Activated CD4-positive, alpha-beta T cell treated with anti-CD3 and anti-CD28 coated beads, Interleukin-2, amount 50 U/mL, for 1 hour (primary cell): Measurements from ENCODE around the gene CACNB4.
"Not testable (repeated sequence)": the region's sequence is repeated elsewhere in the genome, so short reads cannot be mapped to it uniquely, and the experiment has no call there.

Experiments used
- DNase-seq: peaks from one replicate; pipeline ENCODE4 v3.0.0-alpha.2; 2020

CACNB4 gene

DNA sequence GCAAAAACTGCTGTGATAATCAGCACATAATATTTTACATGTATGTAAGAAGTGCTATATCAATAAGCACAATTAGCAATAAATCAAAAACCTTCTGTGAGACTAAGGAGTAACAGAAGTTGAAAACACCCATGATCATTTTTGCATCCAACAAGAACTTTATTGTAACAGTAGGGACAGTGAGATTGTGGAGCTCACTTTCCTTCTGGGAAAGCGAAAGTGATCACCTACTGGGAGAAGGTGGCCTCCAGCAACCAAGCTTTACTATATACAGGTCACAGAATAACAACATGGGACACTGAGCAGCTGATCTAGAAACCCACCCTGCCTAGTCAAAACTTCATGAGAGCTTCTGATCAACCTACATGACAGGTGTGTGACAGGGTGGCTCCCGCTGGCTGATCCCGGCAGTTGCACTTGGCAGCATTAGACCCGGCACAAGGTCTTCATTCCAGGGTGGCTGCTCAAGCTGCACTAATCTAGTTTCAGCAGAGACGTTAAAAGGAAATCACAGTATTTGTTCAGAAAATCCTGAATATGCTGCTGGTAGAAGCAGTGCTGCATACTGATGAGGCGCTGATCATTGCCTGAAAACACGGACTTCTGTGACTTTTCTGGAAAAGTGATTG lies 207.2 kb downstream of the CACNB4 start:
- no peak for DNase-seq

DNA sequence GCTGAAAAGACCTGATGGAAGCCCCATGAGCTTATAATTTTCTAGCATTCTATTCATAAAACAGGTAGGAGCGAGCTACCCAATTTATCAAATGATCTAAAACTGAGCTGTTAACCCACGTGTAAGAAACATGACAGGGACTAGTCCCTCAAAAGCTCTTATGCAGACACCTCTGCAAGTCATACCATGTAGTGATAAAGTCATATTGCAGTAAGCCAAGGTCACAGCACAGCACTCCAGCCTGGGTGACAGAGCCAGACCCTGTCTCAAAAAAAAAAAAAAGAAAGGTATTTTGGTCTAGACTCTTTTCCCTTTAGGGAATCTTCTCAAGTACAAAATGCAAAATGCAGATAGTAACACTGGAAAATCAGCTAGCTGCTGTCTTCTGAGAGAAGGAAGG lies 211.7 kb downstream of the CACNB4 start:
- no peak for DNase-seq

DNA sequence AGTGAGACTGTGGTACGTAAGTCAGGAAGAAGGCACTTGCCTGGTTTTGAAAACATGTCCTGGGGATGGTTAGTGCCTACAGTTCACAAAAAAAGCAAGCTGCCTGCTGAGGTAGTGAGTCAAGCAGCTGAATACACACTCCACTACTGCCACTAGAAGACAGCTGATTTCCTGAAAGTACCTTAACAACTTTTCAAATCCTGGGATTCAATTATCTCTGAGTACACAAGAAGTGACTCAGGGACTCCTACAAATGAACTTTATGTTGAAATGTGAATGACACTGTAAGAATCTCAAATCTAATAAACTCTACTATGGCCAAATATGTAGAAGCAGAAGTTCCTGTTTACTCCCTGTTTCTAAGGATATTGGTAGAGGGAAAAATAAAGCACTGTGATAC lies 212.6 kb downstream of the CACNB4 start:
- no peak for DNase-seq

DNA sequence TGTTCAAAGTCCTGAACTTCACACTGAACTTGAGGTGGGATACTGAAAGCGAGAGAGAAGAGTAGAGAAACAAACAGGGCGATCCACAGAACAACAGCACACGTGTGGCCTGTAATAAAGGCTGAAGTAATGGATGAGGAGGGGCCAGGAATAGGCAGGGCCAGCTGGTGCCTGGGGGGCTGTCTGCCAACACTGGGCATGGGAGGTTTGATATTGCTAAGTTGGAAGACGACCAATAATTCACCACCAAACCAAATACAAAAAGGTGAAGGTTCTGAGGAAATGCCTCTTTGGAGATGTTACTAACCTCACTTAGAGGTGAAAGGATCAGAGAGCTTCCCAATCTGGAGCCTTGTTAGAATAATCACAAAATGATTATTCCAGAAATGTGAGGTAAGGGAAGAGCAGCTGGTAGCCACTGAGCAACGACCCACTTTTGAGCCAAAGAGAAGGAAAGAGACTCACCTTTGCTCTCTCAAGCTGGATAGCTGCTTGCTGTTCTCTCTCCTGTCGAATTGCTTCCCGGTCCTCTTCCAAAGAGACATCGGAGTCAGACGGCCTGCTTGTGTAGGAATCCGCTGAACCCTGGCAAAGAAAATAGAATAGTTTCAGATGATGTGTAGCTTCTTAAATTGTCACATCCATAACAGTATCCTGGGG lies 215.9 kb downstream of the CACNB4 start:
- no peak for DNase-seq

DNA sequence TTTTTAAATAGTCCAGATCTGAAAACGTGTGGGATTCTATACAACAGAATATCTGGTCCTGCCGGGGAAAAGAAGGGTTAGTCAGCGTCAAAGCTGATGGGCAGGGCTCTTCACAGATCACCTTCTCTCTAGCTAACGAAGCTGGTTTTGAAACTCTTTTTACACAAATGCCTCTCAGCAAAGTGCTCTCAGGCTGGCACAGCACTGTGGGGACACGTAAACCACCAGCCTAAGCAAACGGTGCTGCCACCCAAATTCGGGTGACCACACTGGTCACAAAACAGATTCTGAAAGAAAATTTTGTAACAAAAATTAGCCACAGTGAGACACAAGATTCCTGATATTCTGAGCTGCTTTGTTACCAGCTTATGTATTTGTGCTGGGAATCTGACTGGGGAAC lies 217.5 kb downstream of the CACNB4 start:
- DNase-seq: no peak

DNA sequence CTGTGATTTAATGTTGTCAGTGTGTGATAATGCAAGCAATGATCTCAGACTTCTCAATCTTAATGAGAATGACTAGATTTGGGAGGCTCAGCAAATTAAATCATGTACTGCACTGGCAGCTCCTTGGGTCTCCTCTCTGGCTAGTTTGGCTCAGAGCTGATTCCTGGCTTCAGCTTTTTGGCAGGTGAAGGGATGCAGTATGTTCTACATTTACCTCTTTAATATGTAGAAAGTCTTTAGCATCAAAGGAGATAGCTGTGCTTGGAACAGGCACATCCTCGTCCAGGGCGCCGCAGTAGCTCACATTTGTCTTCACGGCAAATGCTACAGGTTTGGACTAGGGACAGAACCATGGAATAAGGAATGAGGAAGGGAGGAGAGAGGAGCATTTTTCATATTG lies 218.3 kb downstream of the CACNB4 start:
- no peak for DNase-seq

DNA sequence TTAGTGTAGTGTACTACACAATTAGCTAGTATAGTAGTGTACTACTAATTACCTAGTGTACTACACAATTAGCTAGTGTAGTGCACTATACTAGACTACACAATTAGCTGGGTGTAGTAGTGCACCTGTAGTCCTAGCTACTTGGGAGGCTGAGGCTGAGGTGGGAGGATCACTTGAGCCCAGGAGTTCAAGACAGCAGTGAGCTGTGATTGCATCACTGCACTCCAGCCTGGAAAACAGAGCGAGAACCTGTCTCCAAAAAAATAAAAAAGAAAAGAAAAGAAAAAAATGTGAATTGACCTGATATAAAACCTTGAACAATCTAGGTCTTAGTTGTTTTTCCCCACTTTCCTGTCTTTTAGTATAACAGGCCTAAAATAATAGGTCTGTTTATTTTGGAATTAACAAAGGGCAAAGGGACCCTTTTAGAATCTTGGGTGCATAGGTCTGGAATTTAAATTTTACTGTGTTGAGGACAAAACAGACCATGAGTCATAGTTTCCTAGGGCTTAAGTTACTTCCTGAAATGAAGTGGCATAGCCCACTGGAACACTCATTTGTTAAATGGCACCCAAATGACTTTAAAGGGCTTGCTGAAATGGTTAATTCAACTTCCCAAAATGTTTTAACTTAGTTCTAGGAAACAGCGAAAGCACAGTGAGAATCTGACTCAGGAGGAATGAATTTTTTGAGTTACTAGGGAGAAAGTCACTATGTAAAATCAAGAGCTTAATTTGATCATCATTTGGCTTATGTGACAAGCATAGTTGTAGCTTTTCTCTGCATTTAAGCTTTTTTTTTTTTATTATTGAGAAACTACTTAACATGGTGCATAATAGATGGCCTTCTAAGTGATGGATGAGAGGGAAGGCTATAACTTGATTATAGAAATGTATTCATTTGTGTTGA lies 219.9 kb downstream of the CACNB4 start:
- no peak for DNase-seq

DNA sequence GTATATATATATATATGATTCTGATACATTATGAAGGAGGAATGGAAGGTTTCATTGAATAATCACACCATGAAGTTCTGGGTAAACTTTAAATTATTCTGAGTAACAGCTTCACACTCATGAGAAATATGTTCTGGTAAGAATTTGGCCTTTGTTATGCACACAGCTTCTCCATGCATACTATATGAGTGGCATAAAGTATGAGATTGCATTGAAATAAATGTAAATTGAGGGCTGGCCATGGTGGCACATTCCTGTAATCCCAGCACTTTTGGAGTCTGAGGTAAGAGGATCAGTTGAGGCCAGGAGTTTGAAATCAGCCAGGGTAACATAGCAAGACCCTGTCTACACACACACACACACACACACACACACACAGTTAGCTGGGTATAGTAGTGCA lies 220.6 kb downstream of the CACNB4 start:
- DNase-seq: no peak

DNA sequence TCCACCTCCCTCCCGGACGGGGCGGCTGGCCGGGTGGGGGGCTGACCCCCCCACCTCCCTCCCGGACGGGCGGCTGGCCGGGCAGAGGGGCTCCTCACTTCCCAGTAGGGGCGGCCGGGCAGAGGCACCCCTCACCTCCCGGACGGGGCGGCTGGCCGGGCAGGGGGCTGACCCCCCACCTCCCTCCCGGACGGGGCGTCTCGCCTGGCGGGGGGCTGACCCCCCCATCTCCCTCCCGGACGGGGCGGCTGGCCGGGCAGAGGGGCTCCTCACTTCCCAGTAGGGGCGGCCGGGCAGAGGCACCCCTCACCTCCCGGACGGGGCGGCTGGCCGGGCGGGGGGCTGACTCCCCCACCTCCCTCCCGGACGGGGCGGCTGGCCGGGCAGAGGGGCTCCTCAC lies 223.2 kb downstream of the CACNB4 start:
- DNase-seq: not testable (repeated sequence)

DNA sequence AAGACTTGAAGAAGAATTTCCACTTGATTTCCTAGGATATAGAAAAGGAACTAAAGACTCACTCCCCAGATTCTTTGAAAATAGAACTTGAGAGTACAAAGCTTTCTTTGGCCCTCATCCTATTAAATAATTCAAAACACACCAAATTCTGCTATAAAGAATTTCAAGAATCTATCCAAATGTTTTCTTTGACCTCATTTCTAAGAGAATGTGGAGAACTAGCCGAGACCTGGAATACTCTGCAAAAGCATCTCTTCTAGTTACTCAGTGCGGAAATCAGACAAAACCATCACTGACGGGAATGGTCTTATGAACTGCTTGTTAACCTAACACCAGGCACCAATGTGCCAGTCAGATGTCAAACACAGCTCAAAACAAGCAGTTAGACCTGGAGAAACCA lies 226.4 kb downstream of the CACNB4 start:
- no peak for DNase-seq

DNA sequence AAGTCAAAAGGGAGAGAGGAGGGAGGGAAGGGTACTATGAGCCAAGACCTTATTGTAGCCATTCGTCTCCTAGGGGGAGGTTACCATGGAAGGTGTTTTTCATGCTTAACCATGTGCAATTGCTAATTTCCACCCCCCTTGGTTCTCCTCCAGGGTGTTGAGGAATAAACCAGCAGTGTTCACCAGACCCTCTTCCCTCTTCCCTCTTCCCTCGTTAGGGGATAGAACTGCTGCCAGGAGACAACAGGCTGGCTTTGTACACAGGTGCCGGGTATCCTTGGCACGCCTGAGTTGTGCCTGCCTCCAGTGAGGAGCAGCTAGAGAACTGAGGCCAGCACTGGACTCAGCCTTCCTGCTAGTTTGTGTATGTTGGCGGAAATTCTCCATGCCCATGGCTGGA lies 229.6 kb downstream of the CACNB4 start:
- DNase-seq: no peak

DNA sequence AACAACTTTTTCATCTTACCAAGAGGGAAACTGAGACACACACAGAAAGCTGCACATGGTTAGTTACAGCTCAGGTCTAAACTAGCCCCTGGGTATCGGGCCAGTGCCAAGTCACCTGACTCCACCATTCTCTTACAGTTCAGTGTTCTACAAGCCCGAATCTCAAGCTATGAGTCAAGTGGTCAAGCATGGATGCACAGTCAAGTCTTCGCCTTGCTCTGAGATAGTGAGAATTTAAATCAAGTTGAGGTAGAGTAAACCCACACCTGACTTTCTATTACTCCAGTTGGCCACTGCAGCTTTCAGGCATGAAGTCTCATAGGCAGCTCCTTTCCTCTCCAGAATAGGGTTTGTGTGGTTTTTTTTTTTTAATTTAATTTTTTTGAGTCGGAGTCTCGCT lies 236.1 kb downstream of the CACNB4 start:
- DNase-seq: no peak

DNA sequence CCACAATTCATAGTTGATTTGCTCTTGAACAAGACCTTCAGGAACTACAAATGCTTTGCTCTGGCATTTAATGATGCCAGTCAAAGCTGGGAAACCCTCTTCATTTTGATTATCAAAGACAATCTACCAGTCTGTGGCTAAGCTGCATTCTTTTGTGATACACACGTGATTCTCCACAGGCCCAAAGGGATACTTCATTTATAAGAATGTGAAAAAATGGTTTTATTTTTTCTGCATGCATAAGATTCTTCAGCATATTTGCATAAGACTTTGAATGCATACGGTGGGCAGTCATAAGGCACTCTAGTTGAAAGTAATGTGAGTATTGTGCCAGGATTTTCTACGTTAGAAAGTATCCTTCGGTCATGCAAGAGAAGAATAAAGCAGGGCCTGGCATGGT lies 237.7 kb downstream of the CACNB4 start:
- no peak for DNase-seq

DNA sequence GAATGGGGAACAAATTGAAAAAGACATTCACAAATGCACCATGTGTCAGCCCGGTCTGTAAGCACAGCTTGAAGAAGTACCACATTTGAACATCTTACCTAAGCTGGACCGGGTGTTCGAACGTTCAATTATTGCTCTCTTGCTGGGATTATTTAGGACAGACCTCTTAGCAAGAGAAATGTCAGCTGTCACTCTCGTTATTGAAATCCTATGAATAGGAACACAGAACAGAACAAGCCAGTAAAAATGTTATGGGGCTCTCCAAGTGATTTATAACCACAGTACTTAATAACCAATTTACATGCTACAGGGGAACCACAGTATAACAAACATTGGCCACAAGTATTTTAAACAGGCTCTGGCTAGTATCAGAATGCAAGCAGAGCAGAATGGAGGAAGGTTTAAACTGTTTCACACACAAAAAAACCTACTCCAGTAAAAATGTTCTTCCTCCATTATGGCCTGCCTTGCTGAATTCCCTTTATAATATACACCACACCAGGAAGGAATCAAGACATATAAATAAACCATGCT lies 238.2 kb downstream of the CACNB4 start:
- no peak for DNase-seq

DNA sequence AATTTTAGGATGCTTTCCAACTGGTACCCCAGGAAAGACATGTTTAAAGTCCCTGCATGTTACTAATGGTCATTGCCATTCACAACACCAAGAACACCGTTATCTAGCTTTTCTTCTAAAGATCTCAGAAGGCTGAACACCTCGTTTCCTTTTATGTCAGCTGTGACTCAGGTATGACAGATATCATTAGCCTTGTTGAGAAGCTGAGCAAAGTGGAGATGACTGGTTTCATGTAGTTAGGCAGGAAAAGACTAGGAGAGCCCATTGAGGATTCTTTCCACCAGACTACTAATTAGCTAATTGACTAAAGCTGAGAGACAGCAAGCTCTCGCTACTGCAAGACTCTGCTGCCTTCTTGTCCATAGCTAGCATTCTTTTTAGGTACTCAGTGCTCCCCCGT lies 238.6 kb downstream of the CACNB4 start:
- no peak for DNase-seq

DNA sequence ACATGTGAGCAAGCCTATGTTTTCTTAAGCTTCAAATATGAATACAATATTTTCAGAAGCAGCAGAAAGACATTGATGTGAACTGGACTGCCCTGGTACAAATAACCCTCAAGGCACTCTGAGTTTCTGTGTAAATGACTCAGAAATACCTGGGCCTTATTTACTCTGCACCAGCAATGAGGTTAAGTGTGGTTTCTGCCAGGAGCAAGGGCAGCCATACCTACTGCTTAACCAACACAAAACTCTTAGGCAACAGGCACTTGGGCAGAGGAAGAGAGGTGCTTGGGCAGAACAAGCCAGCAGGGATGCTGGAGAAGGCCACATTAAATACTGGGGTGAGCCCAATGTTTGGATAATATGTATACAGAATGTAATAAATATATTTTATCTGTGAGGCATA lies 241.2 kb downstream of the CACNB4 start:
- DNase-seq: no peak

DNA sequence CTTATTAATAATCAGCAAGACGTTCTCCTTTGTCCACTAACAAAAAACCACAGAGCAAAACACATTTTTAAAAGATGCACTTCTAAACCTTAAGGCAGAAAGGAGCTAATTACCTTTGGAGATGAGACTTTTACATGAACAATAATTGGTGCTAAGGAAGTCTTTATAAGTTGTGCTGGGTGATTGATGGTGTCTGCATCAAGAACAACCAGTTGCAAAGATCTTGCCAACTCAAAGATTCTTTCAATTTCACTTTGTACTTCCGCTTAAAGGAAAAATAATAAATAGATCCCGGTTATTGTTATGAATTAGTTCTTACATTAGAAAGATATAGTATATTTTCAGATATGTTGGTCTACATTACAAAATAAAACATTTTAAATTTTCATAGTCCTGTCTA lies 243.7 kb downstream of the CACNB4 start:
- DNase-seq: no peak

DNA sequence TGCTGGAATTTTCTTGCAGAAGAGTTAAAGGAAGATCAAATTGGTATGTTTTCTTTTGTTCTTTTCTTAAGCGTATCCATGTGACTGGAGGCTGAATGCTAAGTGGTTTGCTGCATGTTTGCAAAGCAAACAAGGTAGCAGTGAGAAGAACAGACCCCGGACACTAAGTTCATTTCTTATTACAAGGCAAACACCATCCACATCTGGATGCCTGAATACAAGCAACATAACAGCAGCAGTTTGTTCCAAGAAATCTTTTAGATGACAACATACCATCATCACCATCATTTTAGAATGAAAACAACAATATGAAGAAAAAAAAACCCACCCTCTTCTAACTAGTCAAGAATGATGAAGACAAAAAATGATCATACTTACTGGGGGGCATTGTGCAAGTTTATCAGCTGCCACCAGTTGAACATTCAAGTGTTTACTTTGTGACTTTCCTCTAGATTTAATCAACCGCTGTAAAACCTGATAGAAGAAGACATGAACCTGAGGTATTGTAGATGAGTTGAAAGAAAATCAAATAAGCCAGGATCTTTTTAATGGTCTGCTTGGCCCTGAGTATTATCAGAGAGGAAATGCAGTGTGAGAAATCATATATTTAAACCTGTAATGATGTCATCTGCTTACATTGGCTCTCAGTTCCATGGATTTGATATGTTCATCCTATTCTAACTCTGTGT lies 245.6 kb downstream of the CACNB4 start:
- DNase-seq: no peak

DNA sequence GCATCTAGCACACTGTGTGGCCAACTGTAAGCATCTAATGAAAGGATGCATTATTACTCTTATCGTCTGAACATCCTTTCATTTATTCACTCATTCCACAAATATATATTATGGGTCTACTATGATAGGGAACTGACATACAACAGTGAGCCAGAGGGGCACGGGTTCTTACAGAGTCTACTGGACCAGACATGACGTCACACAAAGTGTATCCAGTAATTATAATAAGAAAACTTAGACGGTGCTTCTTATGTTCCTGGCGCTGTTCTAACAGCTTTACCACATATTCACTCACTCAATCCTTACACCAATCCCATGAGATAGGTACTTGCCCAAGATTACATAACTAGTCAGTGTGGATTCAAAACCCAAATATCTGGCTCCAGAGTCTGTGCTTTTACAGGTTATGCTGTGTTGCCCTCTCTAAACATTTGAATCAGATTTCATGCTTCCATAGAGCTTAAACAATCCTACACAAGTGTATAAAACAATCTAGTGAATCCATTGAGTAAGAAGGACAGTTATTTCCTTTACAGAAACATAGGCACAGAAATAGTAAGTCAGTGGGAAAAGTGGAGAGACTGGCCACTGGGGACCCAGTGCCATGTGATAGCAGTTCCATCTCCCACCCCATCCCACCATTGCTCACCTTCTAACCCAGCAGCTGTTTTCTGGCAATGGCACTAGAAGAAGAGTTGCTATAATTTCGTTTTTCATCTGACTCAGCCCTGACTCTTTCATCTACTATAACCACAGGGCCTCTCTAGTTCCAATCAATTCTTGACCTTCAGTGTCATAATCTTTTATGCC lies 246.4 kb downstream of the CACNB4 start:
- DNase-seq: no peak

DNA sequence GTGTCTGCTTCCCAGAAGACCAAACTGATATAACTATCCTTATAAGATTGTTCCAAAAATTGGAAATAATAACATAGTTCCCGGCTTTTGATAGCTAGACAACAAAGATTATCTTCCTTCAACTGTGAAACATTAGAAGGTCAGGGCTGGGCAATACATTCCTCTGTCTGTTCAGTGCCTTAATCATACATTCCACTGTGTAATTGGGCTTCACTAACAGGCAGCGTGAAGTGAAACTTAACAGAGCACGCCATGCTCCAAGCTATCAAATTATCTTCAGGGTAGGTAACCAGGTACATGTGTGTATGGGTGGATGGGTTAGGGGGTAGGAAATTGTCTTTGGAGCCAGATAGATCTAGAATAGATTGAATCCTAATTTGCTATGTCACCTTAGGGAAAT lies 247.1 kb downstream of the CACNB4 start:
- DNase-seq: no peak

DNA sequence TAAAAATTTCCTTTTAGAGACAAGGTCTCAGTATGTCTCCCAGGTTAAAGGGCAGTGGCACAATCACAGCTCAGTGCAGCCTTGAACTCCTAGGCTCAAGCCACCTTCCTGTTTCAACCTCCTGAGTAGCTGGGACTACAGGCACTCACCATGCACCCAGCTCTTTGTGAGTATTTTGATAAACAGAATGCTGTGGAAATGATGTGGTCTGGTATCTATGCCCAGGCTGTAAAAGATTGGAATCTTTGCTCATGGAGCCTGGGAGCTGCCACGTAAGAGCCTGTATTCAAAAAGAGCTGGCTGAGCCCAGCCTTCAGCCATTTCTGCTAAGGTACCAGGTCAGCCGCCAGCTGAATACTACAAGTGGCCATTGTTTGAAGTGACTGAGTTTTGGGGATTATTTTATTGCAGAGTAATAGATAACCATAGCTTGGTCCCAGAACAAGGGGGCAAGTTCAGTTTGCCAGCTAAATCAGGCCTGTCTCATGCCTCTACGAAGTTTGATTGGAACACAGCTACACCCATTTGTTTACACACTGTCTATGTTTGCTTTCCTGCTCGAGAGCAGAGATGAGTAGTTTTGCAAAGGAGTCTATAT lies 249.3 kb downstream of the CACNB4 start:
- DNase-seq: no peak

DNA sequence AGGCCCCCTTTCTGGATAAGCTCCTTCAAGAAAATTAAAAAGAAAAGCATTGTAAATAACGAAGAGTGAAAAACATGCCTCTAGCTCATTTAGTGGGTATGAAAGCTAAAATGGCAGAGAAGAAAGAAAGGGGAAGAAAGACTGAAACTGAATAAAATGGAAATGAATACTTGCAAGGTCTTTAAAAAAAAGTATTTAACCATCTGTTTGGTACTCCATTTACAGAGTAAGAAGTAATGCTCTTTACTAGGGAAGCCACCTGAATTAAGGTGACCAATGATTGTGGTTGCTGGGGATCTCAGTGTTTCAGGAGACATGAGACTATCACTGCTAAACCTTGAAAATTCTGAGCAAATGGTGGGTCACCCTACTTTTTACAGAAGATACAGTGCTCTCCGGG lies 253.0 kb downstream of the CACNB4 start:
- DNase-seq: no peak
